GM12878 (cell line): ENCODE data around the gene FDXR. TPM values are rescaled to one million over a fixed set of nuclear protein-coding genes. Genes with fewer than 3 reads are reported as not detected.

Experiments
- ATAC-seq: fragments of 200-7000 bp; cut with Tn5 transposase; 3 replicates; pipeline ENCODE4 v1.9.1; 2020; ENCODE audit warnings: mild to moderate bottlenecking, moderate library complexity
- BruUV-seq: library from RNA; stranded (reverse); fragments of 400-500 nt; replicated peaks from 2 replicates; lab custom pipeline; 2021; lab: Mats Ljungman, UMichigan
- CTCF ChIA-PET: fragments of 300-600 bp; sonication (Branson Sonifier 250); formaldehyde crosslinking; extraction: SDS; loops from one replicate; lab custom pipeline; 2021; ENCODE audit warnings: inconsistent platforms; lab: Yijun Ruan, JAX
- POLR2A ChIA-PET: fragments of 350-600 bp; formaldehyde crosslinking; extraction: SDS; loops from one replicate; lab custom pipeline; 2021; ENCODE audit warnings: inconsistent platforms; lab: Charles Lee
- RAD21 ChIA-PET: fragments of 300-600 bp; sonication (Branson Sonifier 250); formaldehyde crosslinking; loops from one replicate; lab custom pipeline; 2023; ENCODE audit warnings: antibody characterized with exemption; ENCODE audit not compliant: unreplicated experiment; lab: Charles Lee
- SMC1A ChIA-PET: fragments of 300-600 bp; sonication (Branson Sonifier 250); formaldehyde crosslinking; loops from one replicate; lab custom pipeline; 2023; ENCODE audit not compliant: unreplicated experiment, uncharacterized antibody; lab: Charles Lee
- DNase-seq: peaks from one replicate; pipeline ENCODE4 v3.0.0-alpha.2; 2011; ENCODE audit warnings: low read depth, low spot score
- FAIRE-seq: peaks from 3 replicates; lab custom pipeline; 2011; peaks lifted over from hg19 to GRCh38; lab: Jason Lieb, UNC
- H2AFZ ChIP-seq: 2 replicates; pipeline ENCODE4 v1.6.0; 2011; ENCODE audit warnings: low read depth, low read length, control low read depth; ENCODE audit not compliant: control insufficient read depth
- H3K27ac ChIP-seq: 2 replicates; pipeline ENCODE4 v1.5.1; 2011; ENCODE audit warnings: control low read depth; ENCODE audit not compliant: control insufficient read depth, insufficient read depth
- H3K27me3 ChIP-seq, 2 experiments: replicated peaks in 1 of 2; 2 replicates each; pipeline versions ENCODE4 v1.6.0 to v1.6.1; 2011; ENCODE audit warnings: low read length in 1 of 2; ENCODE audit not compliant: control insufficient read depth in 2 of 2, insufficient read depth in 2 of 2
- H3K36me3 ChIP-seq, 2 experiments: 2 replicates each; pipeline ENCODE4 v1.5.1; 2011; ENCODE audit warnings: low read length in 1 of 2; ENCODE audit not compliant: control insufficient read depth in 2 of 2, insufficient read depth in 2 of 2
- H3K4me1 ChIP-seq: 2 replicates; pipeline ENCODE4 v1.6.1; 2011; ENCODE audit warnings: mild to moderate bottlenecking, low read length, moderate library complexity, mixed read lengths; ENCODE audit not compliant: control insufficient read depth, insufficient read depth
- H3K4me2 ChIP-seq: 2 replicates; pipeline ENCODE4 v1.6.0; 2011; ENCODE audit warnings: control low read depth; ENCODE audit not compliant: control insufficient read depth, insufficient read depth
- H3K4me3 ChIP-seq: fragments of 200-600 bp; sonication (generic); 2 replicates; pipeline ENCODE4 v1.5.1; 2016
- H3K79me2 ChIP-seq: 2 replicates; pipeline ENCODE4 v1.6.0; 2011; ENCODE audit warnings: low read length; ENCODE audit not compliant: control insufficient read depth, insufficient read depth
- H3K9ac ChIP-seq: 2 replicates; pipeline ENCODE4 v1.8.0; 2011; ENCODE audit warnings: low read length, control low read depth, mixed read lengths; ENCODE audit not compliant: control insufficient read depth, insufficient read depth
- H3K9me3 ChIP-seq: replicated peaks from 3 replicates; pipeline ENCODE4 v1.5.1; 2011; ENCODE audit warnings: mild to moderate bottlenecking, low read length; ENCODE audit not compliant: control insufficient read depth, insufficient read depth
- H4K20me1 ChIP-seq: 2 replicates; pipeline ENCODE4 v1.6.0; 2011; ENCODE audit not compliant: control insufficient read depth, insufficient read depth
- CHD1 ChIP-seq: IDR thresholded peaks from 2 replicates; pipeline ENCODE4 v1.6.1; 2012; ENCODE audit warnings: low read depth, low read length, improper control_type of control experiment
- EGR1 ChIP-seq, 2 experiments: IDR thresholded peaks; 1 replicate in 1 of 2; 2 replicates in 1 of 2; pipeline ENCODE4 v1.6.1; 2011 to 2012; ENCODE audit warnings: low read depth in 2 of 2, low read length in 2 of 2, borderline replicate concordance in 1 of 2, mild to moderate bottlenecking in 1 of 2, moderate library complexity in 1 of 2
- EP300 ChIP-seq, 2 experiments: fragments of 150-350 bp in 1 of 2; IDR thresholded peaks; 2 replicates each; pipeline ENCODE4 v1.6.1; 2011 to 2012; ENCODE audit warnings: low read depth in 2 of 2, low read length in 2 of 2, borderline replicate concordance in 1 of 2, improper control_type of control experiment in 1 of 2, inconsistent platforms in 1 of 2; ENCODE audit not compliant: control insufficient read depth in 1 of 2
- LARP7 ChIP-seq: fragments of 450-650 bp; IDR thresholded peaks from 2 replicates; pipeline ENCODE4 v1.6.1; 2017; ENCODE audit warnings: mild to moderate bottlenecking
- MXI1 ChIP-seq: fragments of 150-350 bp; IDR thresholded peaks from 2 replicates; pipeline ENCODE4 v1.6.1; 2011; ENCODE audit warnings: low read depth, mild to moderate bottlenecking, inconsistent platforms, low read length, improper control_type of control experiment
- PML ChIP-seq: IDR thresholded peaks from 2 replicates; pipeline ENCODE4 v1.6.1; 2012; ENCODE audit warnings: low read length, inconsistent platforms
- POLR2AphosphoS2 ChIP-seq: IDR thresholded peaks from 2 replicates; pipeline ENCODE4 v1.6.1; 2011; ENCODE audit warnings: low read depth, mild to moderate bottlenecking, low read length, improper control_type of control experiment, moderate library complexity
- SMARCA5 ChIP-seq: fragments of 450-650 bp; IDR thresholded peaks from 2 replicates; pipeline ENCODE4 v1.6.1; 2017; ENCODE audit warnings: mild to moderate bottlenecking
- SREBF1 ChIP-seq: IDR thresholded peaks from 2 replicates; pipeline ENCODE4 v1.6.1; 2012; ENCODE audit warnings: mild to moderate bottlenecking, low read length
- STAT1 ChIP-seq: fragments of 450-650 bp; conservative IDR thresholded peaks from 2 replicates; pipeline ENCODE4 v1.6.1; 2014; ENCODE audit warnings: antibody characterized with exemption, mild to moderate bottlenecking
- ZNF622 ChIP-seq: fragments of 450-650 bp; IDR thresholded peaks from 2 replicates; pipeline ENCODE4 v1.6.1; 2017; ENCODE audit warnings: mild to moderate bottlenecking, inconsistent platforms
- WGBS: methylation state at CpG from one replicate; pipeline ENCODE4 v1.1.6; 2016; ENCODE audit warnings: low lambda C conversion rate; ENCODE audit not compliant: insufficient replicate concordance, insufficient coverage; ENCODE audit errors: missing lambda C conversion rate; 5-methylcytosine and 5-hydroxymethylcytosine counted together
- in situ Hi-C: fragments of 300-500 bp; cut with MboI; formaldehyde crosslinking; loops from 9 replicates; pipeline ENCODE4 v1.14.3; 2018; ENCODE audit warnings: mixed read lengths
- intact Hi-C: fragments of 100-400 bp; cut with micrococcal nuclease; formaldehyde crosslinking; loops from one replicate; pipeline ENCODE4 v1.14.2; 2022; ENCODE audit not compliant: unreplicated experiment
- polyA plus RNA-seq, 11 experiments: library from polyadenylated mRNA; depleted of rRNA in 4 of 11; unstranded in 6 of 11; stranded (reverse) in 5 of 11; fragments of >200 nt; fragmentation: Nextera tagmentation in 4 of 11; fragmentation: Illumina TruSeq in 1 of 11; extraction: Ambion mirVana in 4 of 11; extraction: Trizol in 1 of 11; gene quantifications; 1 replicate in 1 of 11; 2 replicates in 10 of 11; pipeline versions ENCODE4 v1.2.1 to v1.2.3, GENCODE V29; 2011 to 2016; ENCODE audit warnings: inconsistent platforms in 2 of 11, missing spikeins in 2 of 11, low read depth in 1 of 11
- total RNA-seq, 4 experiments: library from RNA; depleted of rRNA in 3 of 4; stranded (reverse); fragments of >200 nt in 3 of 4; fragmentation: Illumina TruSeq in 1 of 4; extraction: Trizol in 1 of 4; gene quantifications; 2 replicates each; pipeline versions ENCODE4 v1.2.1 to v1.2.3, GENCODE V29; 2013 to 2021
- TF ChIP-seq, protein P1 (sequence below): fragments of 450-650 bp; IDR thresholded peaks from 2 replicates; pipeline ENCODE4 v1.6.1; 2017; ENCODE audit warnings: mild to moderate bottlenecking, moderate library complexity
- TF ChIP-seq, protein P2 (sequence below): IDR thresholded peaks from 2 replicates; pipeline ENCODE4 v1.6.1; 2012; ENCODE audit warnings: low read depth, low read length, improper control_type of control experiment
- TF ChIP-seq, protein P3 (sequence below): fragments of 450-650 bp; IDR thresholded peaks from 2 replicates; pipeline ENCODE4 v1.6.1; 2017; ENCODE audit warnings: low read depth, mild to moderate bottlenecking, moderate library complexity
- TF ChIP-seq, protein P4 (sequence below): fragments of 450-650 bp; IDR thresholded peaks from 2 replicates; pipeline ENCODE4 v1.6.1; 2017; ENCODE audit warnings: mild to moderate bottlenecking

Gene FDXR
- total and polyA plus RNA-seq, 10 of the 15 experiments (the other 5 are each of a cell fraction or from before 2014, with no cell fraction given) = 0.85 to 162 (median 48.2) TPM

DNA sequence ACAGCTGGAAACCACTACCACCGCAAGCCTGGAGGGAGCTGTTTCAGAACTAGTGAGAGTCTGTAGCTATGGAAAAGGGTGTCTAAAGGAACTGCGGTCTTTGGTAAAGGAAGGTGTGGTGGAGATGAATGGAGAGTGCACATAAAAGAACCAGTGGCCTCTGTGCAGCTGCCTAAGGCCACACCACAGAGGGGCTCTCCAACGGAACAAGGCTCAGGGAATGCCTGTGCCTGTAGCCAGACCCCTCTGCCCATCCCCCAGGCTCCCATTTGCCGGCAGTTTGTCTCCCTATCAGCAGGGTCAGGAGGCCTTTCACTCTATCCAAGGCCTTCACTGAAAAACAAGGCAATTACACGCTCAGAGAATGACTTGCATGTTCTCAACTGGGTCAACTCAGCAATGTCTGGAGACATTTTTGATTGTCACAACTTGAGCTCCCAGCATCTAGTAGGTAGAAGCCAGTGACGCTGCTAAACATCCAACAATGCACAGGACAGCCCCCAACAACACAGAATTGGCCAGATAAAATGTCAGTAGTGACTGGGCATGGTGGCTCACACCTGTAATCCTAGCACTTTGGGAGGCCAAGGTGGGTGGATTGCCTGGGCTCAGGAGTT is 3.3 kb upstream of the FDXR start:
- H3K4me3 ChIP-seq = no peak overlapping the region
- no peak overlapping the region for H3K9ac ChIP-seq
- DNase-seq = no peak
- H3K4me1 ChIP-seq = peaks cover 13% of the 10 kb centered on the region
- no peaks in the 10 kb centered on the region for H3K27me3 ChIP-seq
- peaks cover 16% of the 10 kb centered on the region for H3K79me2 ChIP-seq
- no peaks in the 10 kb centered on the region; a peak in 1 of 4 replicates for H3K36me3 ChIP-seq
- ChIA-PET SMC1A (interaction anchor here (0.9 kb wide), 1 partner anchor 85 kb away, joined by 4 read pairs; no protein-coding TSS in a partner anchor), CTCF (interaction anchor here (1.5 to 4.5 kb wide), 2 partner anchors 14 to 84 kb away, joined by 3 to 20 read pairs; no protein-coding TSS in a partner anchor), RAD21 (interaction anchor here (0.7 kb wide), 1 partner anchor 85 kb away, joined by 3 read pairs; no protein-coding TSS in a partner anchor), POLR2A (interaction anchor here (0.6 kb wide), 1 partner anchor 375 kb away, joined by 6 read pairs; no protein-coding TSS in a partner anchor)
- BruUV-seq = no TSS peak
- intact Hi-C loops = no loop called here
- no peak for ATAC-seq
- H3K27ac ChIP-seq = no peak overlapping the region
- no peak for FAIRE-seq
- no peak overlapping the region for H3K4me2 ChIP-seq
- no peaks in the 10 kb centered on the region for H4K20me1 ChIP-seq
- in situ Hi-C loops = no loop called here
- H3K9me3 ChIP-seq = no peaks in the 10 kb centered on the region
- no peak overlapping the region for H2AFZ ChIP-seq
- 63% methylated on average over 6 of the region's 6 CpGs for WGBS
- TF ChIP-seq MXI1 = no peak
- TF ChIP-seq CHD1 = no peak
- no peak for TF ChIP-seq SMARCA5
- TF ChIP-seq, protein P1, sequence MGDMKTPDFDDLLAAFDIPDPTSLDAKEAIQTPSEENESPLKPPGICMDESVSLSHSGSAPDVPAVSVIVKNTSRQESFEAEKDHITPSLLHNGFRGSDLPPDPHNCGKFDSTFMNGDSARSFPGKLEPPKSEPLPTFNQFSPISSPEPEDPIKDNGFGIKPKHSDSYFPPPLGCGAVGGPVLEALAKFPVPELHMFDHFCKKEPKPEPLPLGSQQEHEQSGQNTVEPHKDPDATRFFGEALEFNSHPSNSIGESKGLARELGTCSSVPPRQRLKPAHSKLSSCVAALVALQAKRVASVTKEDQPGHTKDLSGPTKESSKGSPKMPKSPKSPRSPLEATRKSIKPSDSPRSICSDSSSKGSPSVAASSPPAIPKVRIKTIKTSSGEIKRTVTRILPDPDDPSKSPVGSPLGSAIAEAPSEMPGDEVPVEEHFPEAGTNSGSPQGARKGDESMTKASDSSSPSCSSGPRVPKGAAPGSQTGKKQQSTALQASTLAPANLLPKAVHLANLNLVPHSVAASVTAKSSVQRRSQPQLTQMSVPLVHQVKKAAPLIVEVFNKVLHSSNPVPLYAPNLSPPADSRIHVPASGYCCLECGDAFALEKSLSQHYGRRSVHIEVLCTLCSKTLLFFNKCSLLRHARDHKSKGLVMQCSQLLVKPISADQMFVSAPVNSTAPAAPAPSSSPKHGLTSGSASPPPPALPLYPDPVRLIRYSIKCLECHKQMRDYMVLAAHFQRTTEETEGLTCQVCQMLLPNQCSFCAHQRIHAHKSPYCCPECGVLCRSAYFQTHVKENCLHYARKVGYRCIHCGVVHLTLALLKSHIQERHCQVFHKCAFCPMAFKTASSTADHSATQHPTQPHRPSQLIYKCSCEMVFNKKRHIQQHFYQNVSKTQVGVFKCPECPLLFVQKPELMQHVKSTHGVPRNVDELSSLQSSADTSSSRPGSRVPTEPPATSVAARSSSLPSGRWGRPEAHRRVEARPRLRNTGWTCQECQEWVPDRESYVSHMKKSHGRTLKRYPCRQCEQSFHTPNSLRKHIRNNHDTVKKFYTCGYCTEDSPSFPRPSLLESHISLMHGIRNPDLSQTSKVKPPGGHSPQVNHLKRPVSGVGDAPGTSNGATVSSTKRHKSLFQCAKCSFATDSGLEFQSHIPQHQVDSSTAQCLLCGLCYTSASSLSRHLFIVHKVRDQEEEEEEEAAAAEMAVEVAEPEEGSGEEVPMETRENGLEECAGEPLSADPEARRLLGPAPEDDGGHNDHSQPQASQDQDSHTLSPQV = no peak
- no peak for TF ChIP-seq ZNF622
- TF ChIP-seq PML = no peak
- TF ChIP-seq EP300 (IDR thresholded peaks at IDR 0.05; ENCODE audit: borderline replicate concordance in 1 of 2, control insufficient read depth in 1 of 2, low read depth in 2 of 2, low read length in 2 of 2) = no peak
- no peak for TF ChIP-seq SREBF1
- TF ChIP-seq, protein P2, sequence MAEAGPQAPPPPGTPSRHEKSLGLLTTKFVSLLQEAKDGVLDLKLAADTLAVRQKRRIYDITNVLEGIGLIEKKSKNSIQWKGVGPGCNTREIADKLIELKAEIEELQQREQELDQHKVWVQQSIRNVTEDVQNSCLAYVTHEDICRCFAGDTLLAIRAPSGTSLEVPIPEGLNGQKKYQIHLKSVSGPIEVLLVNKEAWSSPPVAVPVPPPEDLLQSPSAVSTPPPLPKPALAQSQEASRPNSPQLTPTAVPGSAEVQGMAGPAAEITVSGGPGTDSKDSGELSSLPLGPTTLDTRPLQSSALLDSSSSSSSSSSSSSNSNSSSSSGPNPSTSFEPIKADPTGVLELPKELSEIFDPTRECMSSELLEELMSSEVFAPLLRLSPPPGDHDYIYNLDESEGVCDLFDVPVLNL = no peak
- TF ChIP-seq EGR1 (IDR thresholded peaks at IDR 0.05; ENCODE audit: borderline replicate concordance in 1 of 2, low read depth in 2 of 2, low read length in 2 of 2) = no peak
- TF ChIP-seq LARP7 = no peak
- TF ChIP-seq, protein P3, sequence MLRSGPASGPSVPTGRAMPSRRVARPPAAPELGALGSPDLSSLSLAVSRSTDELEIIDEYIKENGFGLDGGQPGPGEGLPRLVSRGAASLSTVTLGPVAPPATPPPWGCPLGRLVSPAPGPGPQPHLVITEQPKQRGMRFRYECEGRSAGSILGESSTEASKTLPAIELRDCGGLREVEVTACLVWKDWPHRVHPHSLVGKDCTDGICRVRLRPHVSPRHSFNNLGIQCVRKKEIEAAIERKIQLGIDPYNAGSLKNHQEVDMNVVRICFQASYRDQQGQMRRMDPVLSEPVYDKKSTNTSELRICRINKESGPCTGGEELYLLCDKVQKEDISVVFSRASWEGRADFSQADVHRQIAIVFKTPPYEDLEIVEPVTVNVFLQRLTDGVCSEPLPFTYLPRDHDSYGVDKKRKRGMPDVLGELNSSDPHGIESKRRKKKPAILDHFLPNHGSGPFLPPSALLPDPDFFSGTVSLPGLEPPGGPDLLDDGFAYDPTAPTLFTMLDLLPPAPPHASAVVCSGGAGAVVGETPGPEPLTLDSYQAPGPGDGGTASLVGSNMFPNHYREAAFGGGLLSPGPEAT = no peak
- no peak for TF ChIP-seq POLR2AphosphoS2
- TF ChIP-seq, protein P4, sequence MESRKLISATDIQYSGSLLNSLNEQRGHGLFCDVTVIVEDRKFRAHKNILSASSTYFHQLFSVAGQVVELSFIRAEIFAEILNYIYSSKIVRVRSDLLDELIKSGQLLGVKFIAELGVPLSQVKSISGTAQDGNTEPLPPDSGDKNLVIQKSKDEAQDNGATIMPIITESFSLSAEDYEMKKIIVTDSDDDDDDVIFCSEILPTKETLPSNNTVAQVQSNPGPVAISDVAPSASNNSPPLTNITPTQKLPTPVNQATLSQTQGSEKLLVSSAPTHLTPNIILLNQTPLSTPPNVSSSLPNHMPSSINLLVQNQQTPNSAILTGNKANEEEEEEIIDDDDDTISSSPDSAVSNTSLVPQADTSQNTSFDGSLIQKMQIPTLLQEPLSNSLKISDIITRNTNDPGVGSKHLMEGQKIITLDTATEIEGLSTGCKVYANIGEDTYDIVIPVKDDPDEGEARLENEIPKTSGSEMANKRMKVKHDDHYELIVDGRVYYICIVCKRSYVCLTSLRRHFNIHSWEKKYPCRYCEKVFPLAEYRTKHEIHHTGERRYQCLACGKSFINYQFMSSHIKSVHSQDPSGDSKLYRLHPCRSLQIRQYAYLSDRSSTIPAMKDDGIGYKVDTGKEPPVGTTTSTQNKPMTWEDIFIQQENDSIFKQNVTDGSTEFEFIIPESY = no peak
- no peak for TF ChIP-seq STAT1
